ENCODE measurements around the gene SPTAN1. TPM values are rescaled to one million over a fixed set of nuclear protein-coding genes. Genes with fewer than 3 reads are reported as not detected.

Gene SPTAN1
- total RNA-seq, 1 donor from 2014 or later: 237 TPM

GRCh38 chr9:128512820-128513219, 39.6 kb upstream of the SPTAN1 start:
- no peaks in the 10 kb centered on the region for H3K9me3 Mint-ChIP-seq
- no peaks in the 10 kb centered on the region for H3K27me3 Mint-ChIP-seq
- no peak overlapping the region for H3K27ac Mint-ChIP-seq
- ChIA-PET CTCF (no interaction called here), POLR2A (no interaction called here)
- intact Hi-C loops (cut with micrococcal nuclease): no loop called here
- no peak overlapping the region for H3K4me3 Mint-ChIP-seq
- H3K4me1 Mint-ChIP-seq: peaks cover 12% of the 10 kb centered on the region
- ATAC-seq (ENCODE audit: low read depth) (no peak), DNase-seq (no peak)
- peaks cover 61% of the 10 kb centered on the region for H3K36me3 Mint-ChIP-seq (ENCODE audit: low read depth)
- no peak for TF ChIP-seq CTCF (IDR thresholded peaks at IDR 0.05)

- Mint-ChIP-seq H3K27me3 (no peaks in the 10 kb centered on the region), H3K4me3 (no peak overlapping the region)
- CTCF ChIA-PET: no interaction called here
Observed at GRCh38 chr9:128521956-128522355, 30.4 kb upstream of the SPTAN1 start.

GRCh38 chr9:128523199-128523925, 29.0 kb upstream of the SPTAN1 start:
- no peaks in the 10 kb centered on the region for H3K4me1 Mint-ChIP-seq
- intact Hi-C loops (cut with micrococcal nuclease): no loop called here
- H3K4me3 Mint-ChIP-seq: no peak overlapping the region
- peaks cover 3% of the 10 kb centered on the region for H3K9me3 Mint-ChIP-seq
- DNase-seq (no peak), ATAC-seq (ENCODE audit: low read depth) (no peak)
- no peak overlapping the region for H3K27ac Mint-ChIP-seq
- peaks cover 88% of the 10 kb centered on the region for H3K36me3 Mint-ChIP-seq (ENCODE audit: low read depth)
- POLR2A ChIA-PET: interaction anchor here (0.6 to 1.0 kb wide), 2 partner anchors 30 to 427 kb away, joined by 4 to 11 read pairs; no protein-coding TSS in a partner anchor
- no peak for TF ChIP-seq CTCF (IDR thresholded peaks at IDR 0.05)
- no peaks in the 10 kb centered on the region for H3K27me3 Mint-ChIP-seq
- CTCF ChIA-PET: no interaction called here

More at GRCh38 chr9:128521956-128522355, 30.4 kb upstream of the SPTAN1 start:
- H3K36me3 Mint-ChIP-seq (ENCODE audit: low read depth): peaks cover 88% of the 10 kb centered on the region
- intact Hi-C loops (cut with micrococcal nuclease): no loop called here
- POLR2A ChIA-PET: no interaction called here
- no peak for TF ChIP-seq CTCF (IDR thresholded peaks at IDR 0.05)
- no peaks in the 10 kb centered on the region for H3K4me1 Mint-ChIP-seq
- DNase-seq (no peak), ATAC-seq (ENCODE audit: low read depth) (no peak)
- H3K27ac Mint-ChIP-seq: no peak overlapping the region
- H3K9me3 Mint-ChIP-seq: peaks cover 3% of the 10 kb centered on the region

- Mint-ChIP-seq H3K9me3 (no peaks in the 10 kb centered on the region), H3K36me3 (ENCODE audit: low read depth) (peaks cover 84% of the 10 kb centered on the region), H3K27ac (no peak overlapping the region), H3K4me3 (no peak overlapping the region), H3K4me1 (no peaks in the 10 kb centered on the region), H3K27me3 (no peaks in the 10 kb centered on the region)
- DNase-seq: no peak
- TF ChIP-seq CTCF (IDR thresholded peaks at IDR 0.05): no peak
- intact Hi-C loops (cut with micrococcal nuclease): no loop called here
- CTCF ChIA-PET: no interaction called here
- POLR2A ChIA-PET: no interaction called here
- no peak for ATAC-seq (ENCODE audit: low read depth)
Observed at GRCh38 chr9:128526720-128527119, 25.7 kb upstream of the SPTAN1 start.

- Mint-ChIP-seq H3K36me3 (ENCODE audit: low read depth) (peaks cover 83% of the 10 kb centered on the region), H3K27ac (no peak overlapping the region), H3K4me1 (no peaks in the 10 kb centered on the region), H3K9me3 (no peaks in the 10 kb centered on the region), H3K27me3 (no peaks in the 10 kb centered on the region), H3K4me3 (no peak overlapping the region)
- TF ChIP-seq CTCF (IDR thresholded peaks at IDR 0.05): no peak
- ATAC-seq (ENCODE audit: low read depth) (no peak), DNase-seq (no peak)
- POLR2A ChIA-PET: no interaction called here
- CTCF ChIA-PET: no interaction called here
- intact Hi-C loops (cut with micrococcal nuclease): no loop called here
Observed at GRCh38 chr9:128528445-128529160, 23.8 kb upstream of the SPTAN1 start.

Measured in activated B cell treated with CpG ODN at 0.5 μM for 24 hours (primary cell).